SK-N-SH treated with all-trans-retinoic acid at 6 μM for 48 hours (cell line): ENCODE results near the gene SLC19A3.

Source experiments
- ARNTL ChIP-seq: fragments of 450-650 bp; formaldehyde crosslinking; IDR thresholded peaks from 2 replicates; pipeline ENCODE4 v1.5.0; 2020; ENCODE audit warnings: low read depth, mild to moderate bottlenecking, moderate library complexity, borderline replicate concordance
- BACH2 ChIP-seq: fragments of 250-450 bp; sonication (Bioruptor Pico); IDR thresholded peaks from 2 replicates; pipeline ENCODE4 v1.9.0; 2021; ENCODE audit warnings: mild to moderate bottlenecking, borderline replicate concordance
- CSDC2 ChIP-seq: fragments of 250-450 bp; sonication (Bioruptor Pico); IDR thresholded peaks from 2 replicates; pipeline ENCODE4 v1.5.0; 2020; ENCODE audit warnings: mild to moderate bottlenecking, moderate library complexity
- ESRRG ChIP-seq: fragments of 250-450 bp; sonication (Bioruptor Pico); IDR thresholded peaks from 2 replicates; pipeline ENCODE4 v1.6.1; 2021; ENCODE audit warnings: mild to moderate bottlenecking
- GLIS3 ChIP-seq: fragments of 250-450 bp; sonication (Bioruptor Pico); IDR thresholded peaks from 2 replicates; pipeline ENCODE4 v1.5.0; 2020; ENCODE audit warnings: mild to moderate bottlenecking, moderate library complexity
- TCF4 ChIP-seq: fragments of 250-450 bp; sonication (Bioruptor Pico); IDR thresholded peaks from 2 replicates; pipeline ENCODE4 v1.8.0; 2021; ENCODE audit warnings: mild to moderate bottlenecking, moderate library complexity, borderline replicate concordance
- TOX ChIP-seq: fragments of 250-450 bp; sonication (Bioruptor Pico); IDR thresholded peaks from 2 replicates; pipeline ENCODE4 v1.8.0; 2021; ENCODE audit warnings: mild to moderate bottlenecking, moderate library complexity, borderline replicate concordance
- ZC3H10 ChIP-seq: fragments of 250-450 bp; sonication (Bioruptor Pico); IDR thresholded peaks from 2 replicates; pipeline ENCODE4 v1.5.1; 2021; ENCODE audit warnings: mild to moderate bottlenecking, moderate library complexity
- ZFP3 ChIP-seq: fragments of 250-450 bp; sonication (Bioruptor Pico); IDR thresholded peaks from 2 replicates; pipeline ENCODE4 v1.5.0; 2020; ENCODE audit warnings: mild to moderate bottlenecking, moderate library complexity
- ZFP30 ChIP-seq: fragments of 450-650 bp; formaldehyde crosslinking; IDR thresholded peaks from 2 replicates; pipeline ENCODE4 v1.5.0; 2022; ENCODE audit warnings: mild to moderate bottlenecking, moderate library complexity
- TF ChIP-seq, protein P1 (sequence below): fragments of 250-450 bp; sonication (Bioruptor Pico); IDR thresholded peaks from 2 replicates; pipeline ENCODE4 v1.8.0; 2020; ENCODE audit warnings: mild to moderate bottlenecking, moderate library complexity, borderline replicate concordance
- TF ChIP-seq, protein P2 (sequence below): fragments of 250-450 bp; sonication (Bioruptor Pico); IDR thresholded peaks from 2 replicates; pipeline ENCODE4 v1.5.1; 2020; ENCODE audit warnings: low read depth, mild to moderate bottlenecking, moderate library complexity
- TF ChIP-seq, protein P3 (sequence below): fragments of 250-450 bp; sonication (Bioruptor Pico); IDR thresholded peaks from 2 replicates; pipeline ENCODE4 v1.5.1; 2021; ENCODE audit warnings: mild to moderate bottlenecking, moderate library complexity
- TF ChIP-seq, protein P4 (sequence below): fragments of 250-450 bp; sonication (Bioruptor Pico); IDR thresholded peaks from 2 replicates; pipeline ENCODE4 v1.5.0; 2020; ENCODE audit warnings: mild to moderate bottlenecking, moderate library complexity

DNA sequence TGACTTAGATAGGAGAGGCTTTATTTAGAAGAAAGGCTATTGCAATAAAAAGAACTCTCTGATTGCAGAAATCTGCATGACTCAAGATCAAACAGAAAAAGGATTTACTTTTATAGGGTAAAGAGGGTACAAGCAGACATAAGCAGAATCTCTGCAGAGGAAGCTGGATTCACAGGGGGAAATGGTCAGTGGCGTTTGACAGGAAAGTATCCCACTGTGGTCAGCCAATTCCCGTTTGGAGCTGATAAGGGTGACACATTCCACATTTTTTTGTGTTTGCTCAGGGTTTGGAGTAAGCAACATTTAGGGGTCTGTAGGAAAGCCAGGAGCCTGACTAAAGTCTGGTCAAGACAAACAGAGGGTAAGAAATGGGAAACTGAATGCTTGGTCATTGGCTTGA is 75.2 kb downstream of the SLC19A3 start:
- TF ChIP-seq, protein P1, sequence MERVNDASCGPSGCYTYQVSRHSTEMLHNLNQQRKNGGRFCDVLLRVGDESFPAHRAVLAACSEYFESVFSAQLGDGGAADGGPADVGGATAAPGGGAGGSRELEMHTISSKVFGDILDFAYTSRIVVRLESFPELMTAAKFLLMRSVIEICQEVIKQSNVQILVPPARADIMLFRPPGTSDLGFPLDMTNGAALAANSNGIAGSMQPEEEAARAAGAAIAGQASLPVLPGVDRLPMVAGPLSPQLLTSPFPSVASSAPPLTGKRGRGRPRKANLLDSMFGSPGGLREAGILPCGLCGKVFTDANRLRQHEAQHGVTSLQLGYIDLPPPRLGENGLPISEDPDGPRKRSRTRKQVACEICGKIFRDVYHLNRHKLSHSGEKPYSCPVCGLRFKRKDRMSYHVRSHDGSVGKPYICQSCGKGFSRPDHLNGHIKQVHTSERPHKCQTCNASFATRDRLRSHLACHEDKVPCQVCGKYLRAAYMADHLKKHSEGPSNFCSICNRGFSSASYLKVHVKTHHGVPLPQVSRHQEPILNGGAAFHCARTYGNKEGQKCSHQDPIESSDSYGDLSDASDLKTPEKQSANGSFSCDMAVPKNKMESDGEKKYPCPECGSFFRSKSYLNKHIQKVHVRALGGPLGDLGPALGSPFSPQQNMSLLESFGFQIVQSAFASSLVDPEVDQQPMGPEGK: no peak
- TF ChIP-seq GLIS3: no peak
- TF ChIP-seq, protein P2, sequence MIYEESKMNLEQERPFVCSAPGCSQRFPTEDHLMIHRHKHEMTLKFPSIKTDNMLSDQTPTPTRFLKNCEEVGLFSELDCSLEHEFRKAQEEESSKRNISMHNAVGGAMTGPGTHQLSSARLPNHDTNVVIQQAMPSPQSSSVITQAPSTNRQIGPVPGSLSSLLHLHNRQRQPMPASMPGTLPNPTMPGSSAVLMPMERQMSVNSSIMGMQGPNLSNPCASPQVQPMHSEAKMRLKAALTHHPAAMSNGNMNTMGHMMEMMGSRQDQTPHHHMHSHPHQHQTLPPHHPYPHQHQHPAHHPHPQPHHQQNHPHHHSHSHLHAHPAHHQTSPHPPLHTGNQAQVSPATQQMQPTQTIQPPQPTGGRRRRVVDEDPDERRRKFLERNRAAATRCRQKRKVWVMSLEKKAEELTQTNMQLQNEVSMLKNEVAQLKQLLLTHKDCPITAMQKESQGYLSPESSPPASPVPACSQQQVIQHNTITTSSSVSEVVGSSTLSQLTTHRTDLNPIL: no peak
- TF ChIP-seq ZC3H10 (CRISPR knock-in tag): no peak
- TF ChIP-seq, protein P3, sequence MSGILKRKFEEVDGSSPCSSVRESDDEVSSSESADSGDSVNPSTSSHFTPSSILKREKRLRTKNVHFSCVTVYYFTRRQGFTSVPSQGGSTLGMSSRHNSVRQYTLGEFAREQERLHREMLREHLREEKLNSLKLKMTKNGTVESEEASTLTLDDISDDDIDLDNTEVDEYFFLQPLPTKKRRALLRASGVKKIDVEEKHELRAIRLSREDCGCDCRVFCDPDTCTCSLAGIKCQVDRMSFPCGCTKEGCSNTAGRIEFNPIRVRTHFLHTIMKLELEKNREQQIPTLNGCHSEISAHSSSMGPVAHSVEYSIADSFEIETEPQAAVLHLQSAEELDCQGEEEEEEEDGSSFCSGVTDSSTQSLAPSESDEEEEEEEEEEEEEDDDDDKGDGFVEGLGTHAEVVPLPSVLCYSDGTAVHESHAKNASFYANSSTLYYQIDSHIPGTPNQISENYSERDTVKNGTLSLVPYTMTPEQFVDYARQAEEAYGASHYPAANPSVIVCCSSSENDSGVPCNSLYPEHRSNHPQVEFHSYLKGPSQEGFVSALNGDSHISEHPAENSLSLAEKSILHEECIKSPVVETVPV (CRISPR knock-in tag): no peak
- TF ChIP-seq, protein P4, sequence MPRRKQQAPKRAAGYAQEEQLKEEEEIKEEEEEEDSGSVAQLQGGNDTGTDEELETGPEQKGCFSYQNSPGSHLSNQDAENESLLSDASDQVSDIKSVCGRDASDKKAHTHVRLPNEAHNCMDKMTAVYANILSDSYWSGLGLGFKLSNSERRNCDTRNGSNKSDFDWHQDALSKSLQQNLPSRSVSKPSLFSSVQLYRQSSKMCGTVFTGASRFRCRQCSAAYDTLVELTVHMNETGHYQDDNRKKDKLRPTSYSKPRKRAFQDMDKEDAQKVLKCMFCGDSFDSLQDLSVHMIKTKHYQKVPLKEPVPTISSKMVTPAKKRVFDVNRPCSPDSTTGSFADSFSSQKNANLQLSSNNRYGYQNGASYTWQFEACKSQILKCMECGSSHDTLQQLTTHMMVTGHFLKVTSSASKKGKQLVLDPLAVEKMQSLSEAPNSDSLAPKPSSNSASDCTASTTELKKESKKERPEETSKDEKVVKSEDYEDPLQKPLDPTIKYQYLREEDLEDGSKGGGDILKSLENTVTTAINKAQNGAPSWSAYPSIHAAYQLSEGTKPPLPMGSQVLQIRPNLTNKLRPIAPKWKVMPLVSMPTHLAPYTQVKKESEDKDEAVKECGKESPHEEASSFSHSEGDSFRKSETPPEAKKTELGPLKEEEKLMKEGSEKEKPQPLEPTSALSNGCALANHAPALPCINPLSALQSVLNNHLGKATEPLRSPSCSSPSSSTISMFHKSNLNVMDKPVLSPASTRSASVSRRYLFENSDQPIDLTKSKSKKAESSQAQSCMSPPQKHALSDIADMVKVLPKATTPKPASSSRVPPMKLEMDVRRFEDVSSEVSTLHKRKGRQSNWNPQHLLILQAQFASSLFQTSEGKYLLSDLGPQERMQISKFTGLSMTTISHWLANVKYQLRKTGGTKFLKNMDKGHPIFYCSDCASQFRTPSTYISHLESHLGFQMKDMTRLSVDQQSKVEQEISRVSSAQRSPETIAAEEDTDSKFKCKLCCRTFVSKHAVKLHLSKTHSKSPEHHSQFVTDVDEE (CRISPR knock-in tag): no peak
- TF ChIP-seq ZFP3: no peak
- no peak for TF ChIP-seq TCF4 (CRISPR knock-in tag)
- no peak for TF ChIP-seq BACH2 (CRISPR knock-in tag)
- TF ChIP-seq ESRRG (CRISPR knock-in tag): no peak
- TF ChIP-seq ARNTL (CRISPR knock-in tag): no peak
- no peak for TF ChIP-seq CSDC2 (CRISPR knock-in tag)
- TF ChIP-seq TOX (CRISPR knock-in tag): no peak
- no peak for TF ChIP-seq ZFP30 (CRISPR knock-in tag)
